MM.1S (cell line): ENCODE results near the gene INSIG2.

Experiments
- CTCF ChIP-seq: fragments of 300-600 bp; sonication (generic); IDR thresholded peaks from 2 replicates; pipeline ENCODE4 v1.5.1; 2016; ENCODE audit warnings: antibody characterized with exemption, low read length, mixed read lengths
- EZH2 ChIP-seq: fragments of 300-600 bp; sonication (generic); optimal IDR thresholded peaks from 2 replicates; pipeline ENCODE3; 2017; ENCODE audit warnings: low read depth, mild to moderate bottlenecking, antibody characterized with exemption, low read length, mixed read lengths
- EZH2phosphoT487 ChIP-seq: fragments of 300-600 bp; sonication (generic); IDR thresholded peaks from 2 replicates; pipeline ENCODE4 v1.6.1; 2018; ENCODE audit warnings: antibody characterized with exemption, low read length

GRCh38 chr2:118091631-118092030 lies 3.4 kb downstream of the INSIG2 start:
- TF ChIP-seq CTCF (no peak), EZH2 (no peak), EZH2phosphoT487 (no peak)
